ENCODE results near the gene SUCO.
"Not testable (repeated sequence)": the region's sequence is repeated elsewhere in the genome, so short reads cannot be mapped to it uniquely, and the experiment has no call there.

Gene SUCO

DNA sequence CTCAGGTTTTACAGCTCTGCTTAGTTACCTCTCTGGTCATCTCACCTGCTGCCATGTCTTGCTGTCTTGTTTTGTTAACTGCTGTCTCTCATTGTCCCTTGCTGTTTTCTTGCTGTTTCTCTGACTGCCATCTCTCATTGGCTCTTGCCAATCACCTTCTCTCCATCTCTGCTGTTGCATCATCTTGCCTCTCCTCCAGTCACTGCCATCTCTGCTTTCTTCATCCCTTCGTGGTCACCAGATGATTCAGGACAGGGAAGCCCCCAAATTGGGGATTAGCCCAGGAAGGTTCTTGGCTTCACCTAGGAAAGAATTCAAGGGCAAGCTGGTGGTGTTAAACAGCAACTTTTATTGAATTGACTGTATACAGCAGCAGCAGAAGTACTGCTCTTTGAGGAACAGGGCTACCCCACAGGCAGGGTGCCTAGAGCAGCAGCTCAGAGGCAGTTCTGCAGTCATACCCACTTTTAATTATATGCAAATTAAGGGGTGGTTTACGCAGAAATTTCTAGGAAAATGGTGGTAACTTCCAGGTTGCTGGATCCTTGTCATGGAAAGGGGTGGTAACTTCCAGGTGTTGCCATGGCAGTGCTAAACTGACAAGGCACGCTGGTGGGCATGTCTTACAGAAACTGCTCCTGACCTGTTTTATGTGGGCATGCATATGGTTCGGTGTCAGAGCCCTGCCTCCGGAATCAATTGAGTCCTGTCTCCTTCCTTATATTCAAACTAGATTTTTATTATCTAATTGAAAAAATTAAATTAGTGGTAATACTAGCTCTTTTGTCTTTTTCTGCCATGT lies 33.4 kb downstream of the SUCO start:
- DNase-seq: peak; percentile 7

- no peak for DNase-seq
Measured at GRCh38 chr1:172567720-172568119, 34.8 kb downstream of the SUCO start.

GRCh38 chr1:172574080-172574479 lies 41.1 kb downstream of the SUCO start:
- no peak for DNase-seq

DNA sequence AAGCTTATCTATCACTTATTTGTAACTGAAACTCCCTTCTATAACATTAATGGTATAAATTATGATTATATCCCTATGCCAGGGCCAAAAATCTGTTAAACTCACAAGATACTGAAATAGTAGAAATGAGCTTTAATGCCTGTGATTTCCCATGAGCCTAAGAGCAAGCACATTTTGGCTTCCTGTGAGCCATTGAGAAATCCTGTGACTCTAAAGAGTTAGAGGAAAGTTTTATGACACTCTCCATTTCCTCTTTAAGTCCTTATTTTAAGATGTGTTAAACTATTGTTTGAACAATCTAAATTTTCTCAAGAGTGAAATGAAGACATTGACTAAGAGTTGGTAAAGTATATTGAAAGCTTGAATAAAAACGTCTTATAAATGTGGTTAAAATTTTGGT lies 45.6 kb downstream of the SUCO start:
- DNase-seq: no peak

GRCh38 chr1:172581273-172581672 lies 48.3 kb downstream of the SUCO start:
- DNase-seq: no peak

DNA sequence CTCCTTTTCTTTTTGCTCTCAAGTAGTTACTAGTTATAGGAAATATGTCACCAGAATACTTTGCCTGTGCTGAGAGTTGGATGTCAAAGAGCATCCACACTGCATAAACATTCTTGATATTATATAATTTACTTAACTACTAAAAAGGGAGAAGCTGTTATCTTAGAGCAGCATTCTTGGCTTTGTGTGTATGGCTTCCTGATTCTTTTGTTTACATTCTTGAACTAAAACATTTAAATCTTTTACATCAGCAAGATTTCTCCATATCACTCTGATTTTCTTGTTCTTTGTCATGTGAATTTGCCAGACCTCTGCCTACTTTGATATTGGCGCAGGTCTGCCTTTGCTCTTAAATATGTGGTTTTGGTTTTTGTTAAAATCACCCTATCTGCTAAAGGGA lies 48.8 kb downstream of the SUCO start:
- peak; percentile 9 for DNase-seq

DNA sequence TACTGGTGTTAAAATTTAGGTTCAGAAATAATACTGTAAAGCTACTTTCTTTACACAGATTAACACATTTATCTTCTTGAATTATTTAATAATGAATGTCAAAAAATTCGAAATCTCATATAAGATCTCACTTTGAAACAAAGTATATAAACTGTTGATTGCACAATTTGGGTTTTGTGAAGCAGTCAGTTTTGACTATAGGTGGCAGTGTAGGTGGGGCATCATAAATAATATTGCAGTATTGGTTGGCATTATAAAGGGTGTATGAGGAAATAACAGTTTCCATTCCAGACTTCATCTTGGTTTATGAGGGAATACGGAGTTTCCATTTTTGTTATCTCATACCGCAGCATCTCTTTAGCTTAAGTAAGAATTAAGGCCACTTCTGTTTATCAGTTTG lies 49.9 kb downstream of the SUCO start:
- no peak for DNase-seq

- peak; percentile 26 for DNase-seq
Measured at GRCh38 chr1:172585348-172585747, 52.4 kb downstream of the SUCO start.

DNA sequence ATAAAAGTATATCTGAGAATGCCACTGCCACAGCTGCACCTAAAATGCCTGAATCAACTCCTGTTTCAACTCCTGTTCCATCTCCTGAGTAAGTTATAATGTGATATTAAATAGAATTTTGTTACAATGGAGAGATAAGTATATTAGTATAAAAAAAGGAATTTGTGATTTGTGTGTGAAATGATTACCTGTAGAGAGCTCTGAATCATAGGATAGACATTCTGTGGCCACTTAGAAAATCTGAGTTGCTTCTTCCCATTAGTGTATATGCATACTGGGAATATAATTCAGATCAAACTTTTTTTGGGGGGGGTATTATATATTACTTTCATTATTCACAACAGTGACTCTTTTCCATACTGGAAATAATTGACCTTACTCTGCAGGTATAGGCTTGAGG lies 52.9 kb downstream of the SUCO start:
- DNase-seq: peak; percentile 8

GRCh38 chr1:172588296-172589291 lies 55.6 kb downstream of the SUCO start:
- DNase-seq: peak; percentile 77

- no peak for DNase-seq
Measured at GRCh38 chr1:172589553-172589952, 56.6 kb downstream of the SUCO start.

GRCh38 chr1:172591429-172591828 lies 58.5 kb downstream of the SUCO start:
- not testable (repeated sequence) for DNase-seq

DNA sequence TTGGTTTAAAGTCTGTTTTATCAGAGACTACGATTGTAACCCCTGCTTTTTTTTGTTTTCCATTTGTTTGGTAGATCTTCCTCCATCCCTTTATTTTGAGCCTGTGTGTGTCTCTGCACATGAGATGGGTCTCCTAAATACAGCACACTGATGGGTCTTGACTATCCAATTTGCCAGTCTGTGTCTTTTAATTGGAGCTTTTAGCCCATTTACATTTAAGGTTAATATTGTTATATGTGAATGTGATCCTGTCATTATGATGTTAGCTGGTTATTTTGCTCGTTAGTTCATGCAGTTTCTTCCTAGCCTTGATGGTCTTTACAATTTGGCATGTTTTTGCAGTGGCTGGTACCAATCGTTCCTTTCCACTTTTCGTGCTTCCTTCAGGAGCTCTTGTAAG lies 62.1 kb downstream of the SUCO start:
- DNase-seq: not testable (repeated sequence)

- DNase-seq: not testable (repeated sequence)
Measured at GRCh38 chr1:172596782-172597181, 63.8 kb downstream of the SUCO start.

DNA sequence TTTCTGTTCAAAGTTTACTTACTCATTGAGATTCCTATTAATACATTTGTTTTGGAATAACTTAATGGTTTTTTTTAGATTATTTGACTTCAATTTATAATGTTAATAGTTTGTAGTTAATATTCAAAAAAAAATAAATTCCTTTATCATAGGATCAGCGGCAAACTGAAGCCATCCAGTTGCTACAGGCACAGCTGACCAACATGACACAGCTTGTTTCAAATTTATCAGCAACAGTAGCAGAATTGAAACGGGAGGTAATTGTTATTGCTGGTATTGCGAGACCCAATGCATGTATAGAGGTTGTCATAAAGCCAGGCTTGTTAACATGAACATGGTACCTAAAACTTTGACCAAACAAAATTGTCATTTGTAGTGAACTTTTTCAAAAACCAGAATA lies 67.0 kb downstream of the SUCO start:
- DNase-seq: no peak

- no peak for DNase-seq
Measured at GRCh38 chr1:172600615-172601014, 67.7 kb downstream of the SUCO start.

- DNase-seq: no peak
Measured at GRCh38 chr1:172601046-172601630, 68.2 kb downstream of the SUCO start.

- DNase-seq: no peak
Measured at GRCh38 chr1:172602706-172603105, 69.8 kb downstream of the SUCO start.

DNA sequence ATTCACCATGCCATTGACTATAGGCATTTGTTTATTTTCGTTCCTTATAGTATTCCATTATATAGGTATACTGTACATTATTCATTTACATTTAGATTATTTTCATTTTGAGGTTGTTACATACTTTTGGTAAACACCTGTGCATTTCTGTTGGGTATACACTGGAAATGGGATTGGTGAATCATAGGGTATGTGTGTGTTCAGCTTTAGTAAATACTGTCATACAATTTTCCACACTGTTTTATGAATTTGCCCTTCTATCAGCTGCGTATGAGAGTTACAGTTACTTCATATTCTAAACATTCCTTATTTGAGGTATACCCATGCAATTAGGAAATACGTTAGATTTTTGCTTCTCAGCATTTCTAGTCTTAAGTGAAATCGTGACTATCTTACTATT lies 70.9 kb downstream of the SUCO start:
- no peak for DNase-seq

- no peak for DNase-seq
Measured at GRCh38 chr1:172605641-172606040, 72.7 kb downstream of the SUCO start.

DNA sequence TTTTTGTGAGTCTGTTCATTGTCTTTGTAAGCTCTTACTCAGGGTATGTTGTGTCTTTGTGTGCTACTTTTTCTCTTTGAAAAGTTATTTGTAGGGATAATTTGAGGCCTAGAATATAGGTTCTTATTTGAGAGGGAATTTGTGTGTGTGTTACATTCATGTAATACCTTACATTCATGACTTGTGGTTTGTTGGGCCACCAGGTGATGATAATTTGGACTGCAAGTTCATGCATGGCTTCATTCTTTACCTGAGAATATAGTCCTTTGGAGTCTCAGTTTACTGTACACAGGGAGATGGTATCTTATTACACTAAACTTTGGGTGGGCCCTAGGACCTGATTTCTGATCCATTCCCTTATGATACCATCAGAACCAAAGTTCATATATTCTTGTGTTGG lies 74.2 kb downstream of the SUCO start:
- DNase-seq: no peak

DNA sequence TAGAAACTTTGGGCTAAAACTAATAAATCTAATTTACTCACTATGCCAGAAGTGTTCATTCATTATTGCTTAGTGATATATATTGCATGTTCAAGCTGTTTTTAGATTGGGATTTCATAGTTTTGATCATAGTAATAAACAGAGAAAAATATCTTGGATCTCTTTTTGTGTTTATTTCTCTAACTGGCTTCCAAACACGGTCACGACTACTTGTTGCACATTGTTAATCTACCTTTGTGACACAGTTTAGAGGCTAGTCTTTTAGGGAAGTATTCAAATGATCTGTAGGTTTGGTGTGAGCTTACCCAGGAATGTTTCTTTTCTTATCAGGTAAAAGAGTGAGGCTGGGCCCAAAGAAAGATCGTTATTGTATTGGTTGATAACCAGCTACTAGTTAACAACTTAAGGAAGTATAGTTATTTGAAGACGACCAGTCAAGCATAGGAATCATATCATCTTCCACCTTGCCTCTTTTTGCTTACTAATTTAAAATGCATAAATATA lies 75.2 kb downstream of the SUCO start:
- DNase-seq: no peak

DNA sequence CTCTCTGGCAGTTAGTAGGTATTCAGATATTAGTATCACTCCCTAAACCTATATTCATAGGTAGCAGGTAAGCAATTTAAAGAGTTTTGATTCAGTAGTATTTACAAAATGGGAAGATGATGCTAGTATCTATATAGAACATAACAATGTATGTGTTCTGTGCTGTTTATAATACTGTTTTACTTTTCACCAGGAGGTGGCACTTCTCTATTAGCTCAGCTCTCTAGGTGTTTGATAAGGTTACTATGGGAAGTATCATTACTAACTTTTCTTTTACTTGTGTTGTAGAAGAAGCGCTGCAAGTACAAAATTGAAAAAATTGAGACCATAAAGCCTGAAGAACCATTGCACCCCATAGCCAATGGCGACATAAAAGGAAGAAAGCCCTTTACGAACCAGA lies 76.6 kb downstream of the SUCO start:
- DNase-seq: peak; percentile 25

Data from fibroblast of upper back skin (primary cell).